LoVo (cell line): ENCODE measurements around the gene EID2B.

ENCODE experiments used
- DNase-seq: peaks from one replicate; pipeline ENCODE4 v3.0.0-alpha.2; 2016; ENCODE audit warnings: low spot score

EID2B gene

GRCh38 chr19:39498798-39499642 is 33.6 kb downstream of the EID2B start, which contains the start of gene DLL3:
TSS of gene DLL3 (plus strand) at chr19:39498947. CDS start at chr19:39498975, 28 bp downstream.
- DNase-seq: no peak

- DNase-seq: peak; percentile 26
Measured at GRCh38 chr19:39497996-39498797, 34.5 kb downstream of the EID2B start.

GRCh38 chr19:39497701-39497995 is 35.0 kb downstream of the EID2B start:
- no peak for DNase-seq

GRCh38 chr19:39496063-39496462 is 36.6 kb downstream of the EID2B start:
- no peak for DNase-seq

- no peak for DNase-seq
Measured at GRCh38 chr19:39494661-39495060, 38.0 kb downstream of the EID2B start.

GRCh38 chr19:39492788-39493187 is 39.9 kb downstream of the EID2B start:
- no peak for DNase-seq

GRCh38 chr19:39492225-39492624 is 40.4 kb downstream of the EID2B start:
- DNase-seq: no peak

GRCh38 chr19:39489756-39490155 is 42.9 kb downstream of the EID2B start:
- no peak for DNase-seq

GRCh38 chr19:39483141-39483540 is 49.5 kb downstream of the EID2B start:
- no peak for DNase-seq

- DNase-seq: no peak
Measured at GRCh38 chr19:39481676-39482075, 51.0 kb downstream of the EID2B start.

- DNase-seq: no peak
Measured at GRCh38 chr19:39481229-39481545, 51.5 kb downstream of the EID2B start.
